HG02973 (cell line): ENCODE results near the gene ARL8A.
"Not testable (repeated sequence)": the region's sequence is repeated elsewhere in the genome, so short reads cannot be mapped to it uniquely, and the experiment has no call there.

Source experiments
- ATAC-seq: cut with Tn5 transposase; IDR thresholded peaks from one replicate; pipeline ENCODE4 v1.9.1; 2021; ENCODE audit warnings: moderate library complexity; ENCODE audit not compliant: unreplicated experiment

Gene ARL8A

DNA sequence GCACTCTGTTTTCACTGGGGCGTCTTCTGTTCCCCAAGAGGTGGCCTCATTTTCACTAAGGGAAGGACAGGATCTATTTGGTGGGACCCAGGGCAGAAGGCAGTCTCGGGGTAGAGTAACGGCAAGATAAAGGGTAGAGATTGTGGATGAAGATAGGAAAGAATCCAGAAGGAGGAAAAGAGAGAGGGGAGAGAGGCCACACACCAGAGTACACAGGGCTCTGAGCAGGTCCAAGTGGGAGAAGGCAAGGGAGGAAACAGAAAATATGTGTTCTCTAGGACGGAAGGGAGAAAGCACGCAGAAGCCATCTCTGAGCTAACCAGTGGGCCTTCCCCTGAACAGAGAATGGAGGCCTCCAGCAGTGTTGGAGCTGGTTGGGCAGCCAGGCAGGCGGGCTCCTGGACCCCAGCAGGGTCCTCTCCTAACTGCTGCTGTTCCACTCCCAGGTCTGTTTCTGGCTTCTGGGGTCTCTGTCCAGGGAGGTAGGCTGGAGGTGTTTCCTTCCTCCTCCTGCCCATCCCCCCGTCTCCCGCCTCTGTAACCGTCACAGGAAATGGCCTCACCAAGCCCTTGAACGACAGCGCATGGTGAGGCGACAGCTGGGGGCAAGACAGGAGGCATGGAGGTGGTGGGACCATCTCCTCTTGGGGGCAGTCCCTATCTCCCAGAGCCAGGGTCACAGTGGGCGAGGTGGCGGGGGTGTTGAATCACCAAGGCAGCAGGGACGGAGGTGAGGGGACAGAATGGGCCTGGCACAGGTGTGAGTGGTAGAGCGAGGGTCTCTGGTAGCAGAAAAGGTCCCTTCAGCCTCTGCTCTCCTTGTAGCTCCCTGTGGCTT is 15.2 kb upstream of the ARL8A start:
- no peak for ATAC-seq

DNA sequence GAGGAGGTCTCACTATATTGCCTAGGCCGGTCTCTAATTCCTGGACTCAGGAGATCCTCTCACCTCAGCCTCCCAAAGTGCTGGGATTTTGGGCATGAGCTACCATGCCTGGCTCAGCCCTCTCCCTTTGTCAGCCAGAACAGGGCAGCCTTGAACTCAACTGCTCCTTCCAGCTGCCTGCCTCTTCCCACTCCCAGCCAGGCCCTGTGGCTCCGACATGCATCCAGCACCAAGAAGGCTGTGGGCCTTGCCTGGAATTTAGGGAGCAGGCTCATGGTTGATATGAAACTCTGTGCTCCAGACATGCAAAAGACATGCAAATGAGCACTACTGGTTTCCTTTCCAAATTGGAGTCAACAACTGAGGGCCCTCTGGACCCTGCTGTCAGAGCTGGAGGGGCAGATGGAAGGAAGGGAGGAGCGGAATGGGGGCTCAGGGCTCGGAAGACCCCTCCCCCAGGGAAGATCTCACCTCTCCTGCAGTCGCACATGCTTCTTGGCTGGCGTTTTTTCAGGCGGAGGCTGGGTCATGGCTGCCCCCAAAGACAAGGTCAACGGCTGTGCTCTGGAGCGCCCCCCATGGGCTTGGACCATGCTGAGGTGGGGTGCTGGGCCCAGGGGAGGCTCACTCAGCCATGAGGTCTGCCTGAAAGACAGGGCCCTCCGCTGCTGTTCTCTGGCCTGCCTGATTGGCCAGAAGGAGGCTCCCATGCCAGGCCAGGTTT is 14.4 kb upstream of the ARL8A start:
- ATAC-seq = no peak

DNA sequence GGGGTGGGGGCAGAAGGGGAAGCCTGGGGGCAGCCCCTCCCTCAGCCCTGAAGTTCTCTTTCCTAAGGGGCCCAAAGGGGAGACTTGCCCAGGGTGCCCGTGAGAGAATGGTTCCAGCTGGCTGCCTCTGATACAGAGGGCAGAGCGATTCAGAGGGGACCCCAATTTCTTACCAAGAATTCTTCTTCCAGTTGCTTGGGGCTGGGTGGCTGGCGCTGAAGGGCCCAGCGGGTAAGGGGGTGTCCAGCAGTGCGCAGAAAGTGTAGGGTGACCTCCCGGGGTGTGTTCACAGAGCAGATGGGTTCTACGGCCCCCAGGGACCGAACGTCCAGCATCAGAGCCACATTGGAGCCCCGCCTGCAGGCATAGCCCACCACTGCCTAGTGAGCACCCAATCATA is 13.4 kb upstream of the ARL8A start:
- no peak for ATAC-seq

DNA sequence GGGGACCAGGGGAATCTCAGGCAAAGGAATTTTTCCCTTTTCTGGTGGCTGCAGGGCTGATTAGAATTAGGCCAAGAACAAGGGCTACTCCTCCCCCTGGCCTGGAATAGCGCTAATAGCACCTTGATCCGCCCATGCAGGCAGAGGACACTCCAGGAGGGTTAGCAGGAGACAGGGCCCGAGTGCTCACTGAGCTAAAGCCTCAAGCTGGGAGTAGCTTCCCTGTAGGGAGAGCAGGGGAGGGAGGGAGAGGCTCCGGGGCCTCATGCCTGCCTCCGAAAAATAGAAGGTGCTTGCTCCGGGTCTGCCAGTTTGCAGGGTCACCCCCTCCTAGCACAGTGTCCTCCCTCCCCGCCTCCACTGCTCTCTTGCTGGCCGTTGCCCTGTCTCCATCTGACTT is 12.1 kb upstream of the ARL8A start:
- ATAC-seq = no peak

DNA sequence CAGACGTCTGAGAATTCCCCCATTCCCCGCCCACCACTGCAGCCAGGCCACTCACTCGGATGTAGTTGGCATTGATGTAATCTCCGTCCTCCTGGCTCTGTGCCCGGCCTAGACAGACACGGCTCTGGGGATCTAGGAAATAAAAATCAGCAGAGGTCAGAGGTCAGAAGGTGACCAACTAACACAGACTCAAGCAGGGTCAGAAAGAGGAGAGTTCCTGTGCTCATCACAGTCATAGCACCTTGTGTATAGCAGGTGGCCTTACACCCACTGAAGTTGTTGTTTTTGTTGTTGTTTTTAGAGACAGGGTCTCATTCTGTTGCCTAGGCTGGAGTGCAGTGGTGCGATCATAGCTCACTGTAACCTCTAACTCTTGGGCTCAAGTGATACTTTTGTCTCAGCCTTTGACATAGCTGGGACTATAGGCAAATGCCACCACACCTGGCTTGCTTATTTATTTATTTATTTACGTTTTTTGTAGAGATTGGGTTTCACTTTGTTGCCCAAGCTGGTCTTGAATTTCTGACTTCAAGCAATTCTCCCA is 11.0 kb upstream of the ARL8A start:
- no peak for ATAC-seq

GRCh38 chr1:202154766-202155477 is 10.4 kb upstream of the ARL8A start:
- ATAC-seq = no peak

DNA sequence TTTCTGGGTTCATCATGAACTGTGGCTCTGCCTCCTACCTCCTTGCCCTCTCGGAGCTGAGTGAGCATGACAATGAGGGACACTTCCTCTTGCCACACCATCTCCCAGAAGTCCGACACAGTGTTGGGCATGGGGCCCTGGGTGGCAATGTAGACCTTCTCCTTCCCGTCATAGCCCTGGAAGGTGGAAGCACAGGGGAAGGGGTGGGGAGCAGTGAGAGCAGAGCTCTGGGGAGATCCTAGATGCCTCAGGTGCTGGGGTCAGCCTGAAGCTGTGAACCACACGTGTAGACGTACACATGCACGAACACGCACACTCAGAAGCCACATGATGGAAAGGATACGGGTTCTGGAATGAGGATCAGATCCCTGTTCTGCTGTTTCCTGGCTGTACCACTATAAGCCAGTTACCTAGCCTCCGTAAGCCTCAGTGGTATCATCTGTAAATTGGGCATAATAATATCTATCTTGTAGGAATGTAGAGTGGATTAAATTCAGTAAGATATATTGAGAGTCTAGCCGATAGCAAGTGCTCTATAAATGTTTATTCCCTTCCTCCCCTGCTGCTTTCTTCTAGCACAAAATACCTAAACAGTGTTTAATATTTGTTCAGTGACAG is 9.7 kb upstream of the ARL8A start:
- ATAC-seq = no peak

GRCh38 chr1:202153284-202153683 is 8.7 kb upstream of the ARL8A start:
- ATAC-seq = no peak

GRCh38 chr1:202152399-202152798 is 7.9 kb upstream of the ARL8A start:
- ATAC-seq = no peak

DNA sequence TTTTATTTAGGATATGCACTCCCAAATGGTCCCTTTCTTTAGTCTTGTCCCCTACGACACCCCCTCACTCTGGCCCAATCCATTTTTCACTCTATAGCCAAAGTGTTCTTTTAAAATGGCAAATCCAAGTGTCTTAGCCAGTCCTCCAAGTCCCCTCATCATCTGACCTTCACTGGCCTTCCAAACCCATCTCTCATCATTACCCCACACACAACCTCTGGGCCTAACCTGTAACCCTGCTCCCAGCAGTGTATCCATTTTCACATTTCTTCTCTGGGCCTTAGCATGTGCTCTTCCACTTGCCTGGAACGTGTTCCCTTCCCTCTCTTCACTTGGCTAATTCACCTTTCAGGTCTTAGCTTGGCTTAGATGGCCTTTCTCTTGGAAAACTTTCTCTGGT is 6.5 kb upstream of the ARL8A start:
- ATAC-seq = no peak

DNA sequence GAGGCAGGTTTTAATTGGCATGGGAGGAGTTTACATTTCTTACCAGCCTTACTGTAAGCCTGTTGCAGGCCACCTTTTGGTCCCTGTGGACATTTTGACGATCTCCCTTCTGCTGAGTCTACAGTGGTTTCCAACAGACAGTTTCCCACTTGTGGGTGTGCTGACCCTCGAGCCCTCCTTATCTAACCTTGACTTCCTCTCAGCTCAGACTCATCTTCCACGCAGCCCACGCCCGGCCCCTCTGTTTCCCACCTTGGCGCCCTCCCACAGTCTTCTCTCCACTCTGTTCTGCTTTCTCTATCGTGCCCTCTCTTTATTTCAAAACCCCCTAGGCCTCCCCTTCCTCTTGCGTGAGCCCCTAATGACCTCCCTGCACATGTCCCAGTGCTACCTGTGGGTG is 6.1 kb upstream of the ARL8A start:
- ATAC-seq = no peak

- no peak for ATAC-seq
Measured at GRCh38 chr1:202150187-202150586, 5.7 kb upstream of the ARL8A start.

- ATAC-seq = no peak
Measured at GRCh38 chr1:202149566-202149965, 5.0 kb upstream of the ARL8A start.

DNA sequence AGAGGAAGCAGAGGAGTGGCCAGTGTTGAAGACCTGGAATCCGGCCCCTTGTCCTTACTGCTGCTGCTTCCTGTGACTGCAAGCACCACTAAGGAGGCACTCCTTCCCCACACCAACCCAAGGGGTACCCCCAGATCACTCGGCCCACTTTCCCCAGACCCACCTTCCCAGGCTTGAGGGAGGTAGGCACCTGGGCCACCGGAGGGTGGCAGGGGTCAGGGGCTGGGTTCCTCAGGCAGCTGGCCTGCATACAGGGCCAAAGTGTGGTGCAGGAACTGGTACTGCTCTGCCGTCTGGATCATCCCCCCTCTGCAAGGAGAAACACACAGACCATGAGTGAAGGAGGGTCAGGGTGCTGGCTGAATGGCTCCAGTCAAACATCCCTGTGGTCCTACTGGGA is 3.9 kb upstream of the ARL8A start:
- no peak for ATAC-seq

DNA sequence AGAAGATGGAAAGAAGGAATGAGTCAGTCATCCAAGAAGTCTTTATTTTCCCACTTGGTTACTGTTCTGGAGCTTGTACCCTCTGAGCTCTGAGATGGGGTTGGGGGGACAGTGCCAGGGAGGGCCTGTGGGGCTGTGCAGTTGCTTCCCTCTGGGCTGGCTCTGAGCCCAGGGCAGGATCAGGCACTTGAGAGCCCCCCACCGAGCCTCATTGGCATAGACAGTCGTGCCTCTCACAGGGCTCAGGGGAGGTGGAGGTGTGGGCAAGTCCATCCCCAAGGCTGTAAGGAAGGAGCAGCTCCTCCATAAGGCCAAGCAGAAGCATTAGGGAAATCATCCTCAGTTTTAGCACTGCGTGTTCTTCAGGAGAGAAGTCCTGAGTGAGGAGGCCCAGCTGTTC is 2.5 kb upstream of the ARL8A start:
- no peak for ATAC-seq

GRCh38 chr1:202146279-202146678 is 1.7 kb upstream of the ARL8A start:
- no peak for ATAC-seq

DNA sequence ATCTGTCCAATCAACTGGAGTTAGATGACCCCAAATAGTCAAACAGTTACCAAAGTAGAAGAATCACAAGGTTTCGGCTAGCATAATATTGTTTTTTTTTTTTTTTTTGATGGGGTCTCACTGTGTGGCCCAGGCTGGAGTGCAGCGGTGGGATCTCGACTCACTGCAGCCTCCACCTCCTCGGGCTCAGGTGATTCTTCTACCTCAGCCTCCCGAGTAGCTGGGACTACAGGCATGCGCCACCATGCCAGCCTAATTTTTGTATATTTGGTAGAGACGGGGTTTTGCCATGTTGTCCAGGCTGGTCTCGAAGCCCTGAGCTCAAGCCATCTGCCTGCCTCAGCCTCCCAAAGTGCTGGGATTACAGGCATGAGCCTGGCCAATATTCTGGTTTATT is 1.2 kb upstream of the ARL8A start:
- not testable (repeated sequence) for ATAC-seq

GRCh38 chr1:202145068-202145743 is 669 bp upstream of the ARL8A start:
- peak; percentile 3 for ATAC-seq

- ATAC-seq = peak; percentile 37
Measured at GRCh38 chr1:202143768-202144401, 652 bp downstream of the ARL8A start.
